ENCODE results near the gene WFDC11. TPM values are rescaled to one million over a fixed set of nuclear protein-coding genes. Genes with fewer than 3 reads are reported as not detected.
"Not testable (repeated sequence)": the region's sequence is repeated elsewhere in the genome, so short reads cannot be mapped to it uniquely, and the experiment has no call there.

The WFDC11 gene
- total RNA-seq, 1 experiment from 2014 or later, result not detected

DNA sequence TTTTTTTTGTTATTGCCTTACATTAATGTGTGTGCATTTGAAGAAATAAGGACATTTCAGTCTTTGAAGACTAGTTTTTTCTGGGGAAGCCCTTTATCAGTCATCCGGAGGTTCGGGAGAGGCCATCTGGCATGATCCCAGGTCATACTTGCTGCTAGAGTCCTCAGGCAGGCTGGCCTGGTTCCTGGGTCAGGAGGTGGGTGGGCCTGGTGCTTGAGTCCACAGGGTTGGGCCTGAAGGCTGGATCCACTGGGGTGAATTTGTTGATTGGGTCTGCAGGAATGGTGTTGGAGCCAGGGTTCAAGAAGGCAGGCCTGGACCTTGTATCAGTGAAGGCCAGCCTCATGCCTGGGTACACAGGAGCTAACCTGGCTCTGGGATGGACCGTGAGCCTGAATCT lies 23.2 kb downstream of the WFDC11 start:
- Mint-ChIP-seq H3K36me3 (ENCODE audit: insufficient read depth, unreplicated experiment) (no peaks in the 10 kb centered on the region), H3K27ac (ENCODE audit: low read depth, unreplicated experiment) (no peak overlapping the region), H3K9me3 (ENCODE audit: unreplicated experiment) (no peaks in the 10 kb centered on the region), H3K27me3 (ENCODE audit: insufficient read depth, unreplicated experiment) (peaks cover 11% of the 10 kb centered on the region), H3K4me3 (ENCODE audit: unreplicated experiment) (no peak overlapping the region), H3K4me1 (ENCODE audit: insufficient read depth, unreplicated experiment) (no peaks in the 10 kb centered on the region)
- POLR2A ChIA-PET, result no interaction called here
- CTCF ChIA-PET, result no interaction called here
- TF ChIP-seq, protein P1, sequence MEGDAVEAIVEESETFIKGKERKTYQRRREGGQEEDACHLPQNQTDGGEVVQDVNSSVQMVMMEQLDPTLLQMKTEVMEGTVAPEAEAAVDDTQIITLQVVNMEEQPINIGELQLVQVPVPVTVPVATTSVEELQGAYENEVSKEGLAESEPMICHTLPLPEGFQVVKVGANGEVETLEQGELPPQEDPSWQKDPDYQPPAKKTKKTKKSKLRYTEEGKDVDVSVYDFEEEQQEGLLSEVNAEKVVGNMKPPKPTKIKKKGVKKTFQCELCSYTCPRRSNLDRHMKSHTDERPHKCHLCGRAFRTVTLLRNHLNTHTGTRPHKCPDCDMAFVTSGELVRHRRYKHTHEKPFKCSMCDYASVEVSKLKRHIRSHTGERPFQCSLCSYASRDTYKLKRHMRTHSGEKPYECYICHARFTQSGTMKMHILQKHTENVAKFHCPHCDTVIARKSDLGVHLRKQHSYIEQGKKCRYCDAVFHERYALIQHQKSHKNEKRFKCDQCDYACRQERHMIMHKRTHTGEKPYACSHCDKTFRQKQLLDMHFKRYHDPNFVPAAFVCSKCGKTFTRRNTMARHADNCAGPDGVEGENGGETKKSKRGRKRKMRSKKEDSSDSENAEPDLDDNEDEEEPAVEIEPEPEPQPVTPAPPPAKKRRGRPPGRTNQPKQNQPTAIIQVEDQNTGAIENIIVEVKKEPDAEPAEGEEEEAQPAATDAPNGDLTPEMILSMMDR (IDR thresholded peaks at IDR 0.05; ENCODE audit: unreplicated experiment), result no peak
- intact Hi-C loops (cut with micrococcal nuclease), result no loop called here
- no peak for DNase-seq (ENCODE audit: unreplicated experiment)
- no TSS peak for BruUV-seq (replicated peaks)

DNA sequence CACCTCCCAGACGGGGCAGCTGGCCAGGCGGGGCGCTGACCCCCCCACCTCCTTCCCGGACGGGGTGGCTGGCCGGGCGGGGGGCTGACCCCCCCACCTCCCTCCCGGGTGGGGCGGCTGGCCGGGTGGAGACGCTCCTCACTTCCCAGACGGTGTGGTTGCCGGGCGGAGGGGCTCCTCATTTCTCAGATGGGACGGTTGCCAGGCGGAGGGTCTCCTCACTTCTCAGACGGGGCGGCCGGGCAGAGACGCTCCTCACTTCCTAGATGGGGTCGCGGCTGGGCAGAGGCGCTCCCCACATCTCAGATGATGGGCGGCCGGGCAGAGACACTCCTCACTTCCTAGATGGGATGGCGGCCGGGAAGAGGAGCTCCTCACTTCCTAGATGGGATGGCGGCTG lies 24.2 kb downstream of the WFDC11 start:
- DNase-seq (ENCODE audit: unreplicated experiment); H3K36me3 Mint-ChIP-seq (ENCODE audit: insufficient read depth, unreplicated experiment); BruUV-seq (replicated peaks); H3K27ac Mint-ChIP-seq (ENCODE audit: low read depth, unreplicated experiment); POLR2A ChIA-PET; H3K9me3 Mint-ChIP-seq (ENCODE audit: unreplicated experiment); H3K4me1 Mint-ChIP-seq (ENCODE audit: insufficient read depth, unreplicated experiment); H3K4me3 Mint-ChIP-seq (ENCODE audit: unreplicated experiment); intact Hi-C loops (cut with micrococcal nuclease); CTCF ChIA-PET: not testable (repeated sequence)
- H3K27me3 Mint-ChIP-seq (ENCODE audit: insufficient read depth, unreplicated experiment), result peaks cover 11% of the 10 kb centered on the region

DNA sequence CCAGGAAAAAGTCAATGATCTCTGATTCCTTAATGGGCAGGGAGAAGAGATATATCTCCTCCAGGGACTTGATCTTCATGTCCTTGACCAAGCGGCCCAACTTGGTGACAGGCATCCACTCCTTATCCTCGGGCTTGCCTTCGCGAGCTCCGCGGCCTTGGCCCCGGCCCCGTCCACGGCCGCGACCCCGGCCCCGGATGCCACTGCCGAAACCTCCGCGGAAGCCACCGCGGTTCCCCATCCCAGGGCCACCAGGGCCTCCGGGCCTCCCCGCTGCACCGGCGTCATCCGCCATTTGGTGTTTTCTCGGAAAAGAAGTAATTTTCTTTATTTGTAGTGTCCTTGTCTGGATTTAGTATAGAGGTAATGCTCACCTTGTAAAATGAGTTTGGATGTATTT lies 29.0 kb downstream of the WFDC11 start:
- CTCF ChIA-PET, result interaction anchor here (2.1 kb wide), 1 partner anchor 131 kb away, joined by 4 read pairs; no protein-coding TSS in a partner anchor
- POLR2A ChIA-PET, result interaction anchor here (0.9 kb wide), 1 partner anchor 11 kb away, joined by 3 read pairs; the partner anchor contains the start of gene WFDC10A

DNA sequence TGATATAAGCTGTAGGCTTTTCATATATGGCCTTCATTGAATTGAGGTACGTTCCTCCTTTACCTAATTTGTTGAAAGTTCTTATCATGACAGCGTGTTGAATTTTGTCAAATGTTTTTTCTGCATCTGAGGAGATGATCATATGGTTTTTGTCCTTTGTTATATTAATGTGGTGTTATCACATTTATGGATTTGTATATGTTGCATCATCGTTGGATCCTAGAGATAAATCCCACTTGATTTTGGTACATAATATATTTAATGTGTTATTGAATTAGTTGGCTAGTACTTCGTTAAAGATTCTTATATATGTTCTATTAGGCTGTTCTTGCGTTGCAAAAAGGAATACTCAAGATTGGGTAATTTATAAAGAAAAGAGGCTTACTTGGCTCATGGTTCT lies 30.4 kb downstream of the WFDC11 start:
- H3K36me3 Mint-ChIP-seq (ENCODE audit: insufficient read depth, unreplicated experiment), result no peaks in the 10 kb centered on the region
- intact Hi-C loops (cut with micrococcal nuclease), result no loop called here
- H3K9me3 Mint-ChIP-seq (ENCODE audit: unreplicated experiment), result no peaks in the 10 kb centered on the region
- H3K4me1 Mint-ChIP-seq (ENCODE audit: insufficient read depth, unreplicated experiment), result no peaks in the 10 kb centered on the region
- POLR2A ChIA-PET, result interaction anchor here (0.6 kb wide), 1 partner anchor 580 kb away, joined by 3 read pairs; no protein-coding TSS in a partner anchor
- H3K27ac Mint-ChIP-seq (ENCODE audit: low read depth, unreplicated experiment), result no peak overlapping the region
- BruUV-seq (replicated peaks), result no TSS peak
- TF ChIP-seq, protein P1 (IDR thresholded peaks at IDR 0.05; ENCODE audit: unreplicated experiment), result no peak
- peaks cover 31% of the 10 kb centered on the region for H3K27me3 Mint-ChIP-seq (ENCODE audit: insufficient read depth, unreplicated experiment)
- CTCF ChIA-PET, result interaction anchor here (0.6 to 0.8 kb wide), 2 partner anchors 10 to 339 kb away, joined by 3 read pairs; no protein-coding TSS in a partner anchor
- no peak overlapping the region for H3K4me3 Mint-ChIP-seq (ENCODE audit: unreplicated experiment)
- no peak for DNase-seq (ENCODE audit: unreplicated experiment)

More for the DNA sequence above, 29.0 kb downstream of the WFDC11 start:
- DNase-seq (ENCODE audit: unreplicated experiment); H3K36me3 Mint-ChIP-seq (ENCODE audit: insufficient read depth, unreplicated experiment); H3K27ac Mint-ChIP-seq (ENCODE audit: low read depth, unreplicated experiment); H3K4me3 Mint-ChIP-seq (ENCODE audit: unreplicated experiment); H3K4me1 Mint-ChIP-seq (ENCODE audit: insufficient read depth, unreplicated experiment); H3K9me3 Mint-ChIP-seq (ENCODE audit: unreplicated experiment); intact Hi-C loops (cut with micrococcal nuclease); BruUV-seq (replicated peaks): not testable (repeated sequence)
- peaks cover 35% of the 10 kb centered on the region for H3K27me3 Mint-ChIP-seq (ENCODE audit: insufficient read depth, unreplicated experiment)

DNA sequence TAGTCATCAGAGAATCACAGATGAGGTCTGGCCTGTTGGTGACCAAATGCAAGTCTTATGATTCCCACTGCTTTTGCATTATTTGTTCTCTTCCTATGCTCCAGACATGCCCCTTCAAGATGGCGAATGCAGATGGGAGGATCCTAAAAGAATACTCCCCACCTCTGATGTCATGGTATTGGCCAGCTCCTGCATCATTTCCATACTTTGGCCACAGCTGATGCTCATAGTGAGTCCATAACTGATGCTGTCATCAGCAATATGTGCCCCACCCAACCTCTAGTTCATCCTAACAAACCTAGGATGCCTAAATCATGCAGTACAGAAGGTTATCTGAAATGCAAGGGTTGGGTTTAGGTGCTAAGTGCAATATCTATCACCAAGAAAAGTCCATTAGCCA lies 33.5 kb downstream of the WFDC11 start:
- Mint-ChIP-seq H3K36me3 (ENCODE audit: insufficient read depth, unreplicated experiment) (no peaks in the 10 kb centered on the region), H3K4me3 (ENCODE audit: unreplicated experiment) (no peak overlapping the region), H3K27me3 (ENCODE audit: insufficient read depth, unreplicated experiment) (peaks cover 42% of the 10 kb centered on the region), H3K27ac (ENCODE audit: low read depth, unreplicated experiment) (no peak overlapping the region), H3K9me3 (ENCODE audit: unreplicated experiment) (no peaks in the 10 kb centered on the region), H3K4me1 (ENCODE audit: insufficient read depth, unreplicated experiment) (no peaks in the 10 kb centered on the region)
- no TSS peak for BruUV-seq (replicated peaks)
- ChIA-PET CTCF (no interaction called here), POLR2A (no interaction called here)
- TF ChIP-seq, protein P1 (IDR thresholded peaks at IDR 0.05; ENCODE audit: unreplicated experiment), result no peak
- DNase-seq (ENCODE audit: unreplicated experiment), result no peak
- intact Hi-C loops (cut with micrococcal nuclease), result no loop called here

Measured in MCF 10A (cell line).